BJ (cell line): ENCODE measurements around the gene LHX3. TPM values are rescaled to one million over a fixed set of nuclear protein-coding genes. Genes with fewer than 3 reads are reported as not detected.

ENCODE experiments used
- CTCF ChIA-PET: fragments of 350-600 bp; formaldehyde crosslinking; extraction: SDS; loops from one replicate; lab custom pipeline; 2021; ENCODE audit warnings: antibody characterized with exemption, inconsistent platforms; lab: Yijun Ruan, JAX
- POLR2A ChIA-PET: fragments of 300-600 bp; sonication (Branson Sonifier 250); formaldehyde crosslinking; extraction: SDS; loops from one replicate; lab custom pipeline; 2021; ENCODE audit warnings: antibody characterized with exemption; lab: Charles Lee
- DNase-seq: peaks from one replicate; pipeline ENCODE4 v3.0.0-alpha.2; 2011; ENCODE audit warnings: low read depth
- H3K27me3 ChIP-seq: 2 replicates; pipeline ENCODE4 v1.6.0; 2011; ENCODE audit warnings: low read length; ENCODE audit not compliant: control insufficient read depth, insufficient read depth
- H3K36me3 ChIP-seq: 2 replicates; pipeline ENCODE4 v1.5.1; 2011; ENCODE audit warnings: low read length; ENCODE audit not compliant: control insufficient read depth, insufficient read depth
- H3K4me3 ChIP-seq: 2 replicates; pipeline ENCODE4 v1.5.1; 2011; ENCODE audit warnings: low read depth, mild to moderate bottlenecking, control low read depth, low read length
- polyA plus RNA-seq: library from polyadenylated mRNA; depleted of rRNA; stranded (reverse); fragments of >200 nt; gene quantifications from 2 replicates; pipeline ENCODE4 v1.2.3, GENCODE V29; 2011
- TF ChIP-seq, protein P1 (sequence below): IDR thresholded peaks from 2 replicates; pipeline ENCODE4 v1.5.1; 2011; ENCODE audit warnings: low read depth, mild to moderate bottlenecking, control low read depth, inconsistent platforms, low read length, moderate library complexity; ENCODE audit not compliant: insufficient read depth

The LHX3 gene
- polyA plus RNA-seq, 1 experiment, result not detected

DNA sequence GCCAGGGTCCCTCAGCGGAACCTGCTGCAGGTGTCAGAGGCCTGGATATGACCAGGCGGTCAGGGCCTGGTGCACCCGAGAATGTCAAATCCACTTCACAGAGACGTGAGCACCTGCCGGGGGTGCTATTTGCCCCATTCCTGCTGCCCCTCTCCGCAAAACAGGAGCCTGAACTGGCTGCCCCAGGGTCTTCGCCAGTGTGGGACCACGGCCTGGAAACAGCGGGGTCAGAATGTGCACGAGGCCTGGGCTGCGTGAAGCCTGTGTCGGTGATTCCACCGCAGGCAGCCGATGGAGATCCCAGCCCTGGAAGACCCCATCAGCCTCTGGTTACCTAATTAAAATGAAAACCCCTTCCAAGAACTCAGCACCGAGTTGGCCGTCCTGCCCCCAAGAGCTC lies 45.1 kb downstream of the LHX3 start:
- Histone ChIP-seq H3K36me3 (no peaks in the 10 kb centered on the region), H3K4me3 (no peak overlapping the region), H3K27me3 (peaks cover 18% of the 10 kb centered on the region)
- ChIA-PET POLR2A (no interaction called here), CTCF (no interaction called here)
- no peak for DNase-seq
- TF ChIP-seq, protein P1, sequence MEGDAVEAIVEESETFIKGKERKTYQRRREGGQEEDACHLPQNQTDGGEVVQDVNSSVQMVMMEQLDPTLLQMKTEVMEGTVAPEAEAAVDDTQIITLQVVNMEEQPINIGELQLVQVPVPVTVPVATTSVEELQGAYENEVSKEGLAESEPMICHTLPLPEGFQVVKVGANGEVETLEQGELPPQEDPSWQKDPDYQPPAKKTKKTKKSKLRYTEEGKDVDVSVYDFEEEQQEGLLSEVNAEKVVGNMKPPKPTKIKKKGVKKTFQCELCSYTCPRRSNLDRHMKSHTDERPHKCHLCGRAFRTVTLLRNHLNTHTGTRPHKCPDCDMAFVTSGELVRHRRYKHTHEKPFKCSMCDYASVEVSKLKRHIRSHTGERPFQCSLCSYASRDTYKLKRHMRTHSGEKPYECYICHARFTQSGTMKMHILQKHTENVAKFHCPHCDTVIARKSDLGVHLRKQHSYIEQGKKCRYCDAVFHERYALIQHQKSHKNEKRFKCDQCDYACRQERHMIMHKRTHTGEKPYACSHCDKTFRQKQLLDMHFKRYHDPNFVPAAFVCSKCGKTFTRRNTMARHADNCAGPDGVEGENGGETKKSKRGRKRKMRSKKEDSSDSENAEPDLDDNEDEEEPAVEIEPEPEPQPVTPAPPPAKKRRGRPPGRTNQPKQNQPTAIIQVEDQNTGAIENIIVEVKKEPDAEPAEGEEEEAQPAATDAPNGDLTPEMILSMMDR, result no peak

DNA sequence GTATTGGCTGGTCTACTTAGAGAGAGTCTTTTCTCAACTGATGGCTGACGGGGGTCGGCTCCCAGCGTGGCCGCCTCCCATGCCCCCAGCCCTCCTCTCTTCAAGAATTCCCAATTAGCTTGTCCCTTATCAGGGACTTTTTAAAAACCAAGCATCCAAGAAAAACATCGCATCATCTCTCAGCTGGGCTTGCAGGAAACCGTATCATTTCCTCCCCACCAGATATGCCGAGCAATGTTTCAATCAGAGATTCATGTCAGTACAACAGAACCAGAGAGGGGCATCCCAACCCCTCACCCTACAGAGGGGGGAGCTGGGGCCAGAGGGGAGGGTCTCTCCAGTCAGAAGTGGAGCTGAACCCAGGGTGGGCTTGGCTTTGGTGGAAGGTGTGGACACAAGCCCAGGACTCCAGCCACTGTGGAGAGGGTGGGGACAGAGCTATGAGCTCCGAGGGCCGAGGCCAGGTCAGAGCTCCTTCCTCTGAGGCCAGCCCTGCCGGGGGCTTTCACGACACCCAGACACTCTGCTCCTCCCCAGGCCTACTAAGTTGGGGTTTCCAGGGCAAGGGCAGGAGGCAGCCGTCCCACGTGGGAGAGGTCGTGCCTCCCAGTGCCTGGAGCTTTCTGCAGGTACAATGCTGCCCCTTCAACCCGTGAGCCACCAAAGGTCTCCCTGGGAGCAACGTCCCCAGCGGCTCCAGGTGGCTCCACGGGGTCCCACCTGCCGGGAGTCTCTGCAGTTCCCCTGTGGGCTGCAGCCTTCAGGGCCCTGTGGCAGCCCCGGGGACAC lies 47.3 kb downstream of the LHX3 start:
- peaks cover 18% of the 10 kb centered on the region for H3K27me3 ChIP-seq
- no peak for DNase-seq
- TF ChIP-seq, protein P1, result no peak
- CTCF ChIA-PET, result interaction anchor here (0.9 to 1.0 kb wide), 2 partner anchors 7 to 125 kb away, joined by 3 read pairs; no protein-coding TSS in a partner anchor
- POLR2A ChIA-PET, result no interaction called here
- no peaks in the 10 kb centered on the region for H3K36me3 ChIP-seq
- H3K4me3 ChIP-seq, result no peak overlapping the region

DNA sequence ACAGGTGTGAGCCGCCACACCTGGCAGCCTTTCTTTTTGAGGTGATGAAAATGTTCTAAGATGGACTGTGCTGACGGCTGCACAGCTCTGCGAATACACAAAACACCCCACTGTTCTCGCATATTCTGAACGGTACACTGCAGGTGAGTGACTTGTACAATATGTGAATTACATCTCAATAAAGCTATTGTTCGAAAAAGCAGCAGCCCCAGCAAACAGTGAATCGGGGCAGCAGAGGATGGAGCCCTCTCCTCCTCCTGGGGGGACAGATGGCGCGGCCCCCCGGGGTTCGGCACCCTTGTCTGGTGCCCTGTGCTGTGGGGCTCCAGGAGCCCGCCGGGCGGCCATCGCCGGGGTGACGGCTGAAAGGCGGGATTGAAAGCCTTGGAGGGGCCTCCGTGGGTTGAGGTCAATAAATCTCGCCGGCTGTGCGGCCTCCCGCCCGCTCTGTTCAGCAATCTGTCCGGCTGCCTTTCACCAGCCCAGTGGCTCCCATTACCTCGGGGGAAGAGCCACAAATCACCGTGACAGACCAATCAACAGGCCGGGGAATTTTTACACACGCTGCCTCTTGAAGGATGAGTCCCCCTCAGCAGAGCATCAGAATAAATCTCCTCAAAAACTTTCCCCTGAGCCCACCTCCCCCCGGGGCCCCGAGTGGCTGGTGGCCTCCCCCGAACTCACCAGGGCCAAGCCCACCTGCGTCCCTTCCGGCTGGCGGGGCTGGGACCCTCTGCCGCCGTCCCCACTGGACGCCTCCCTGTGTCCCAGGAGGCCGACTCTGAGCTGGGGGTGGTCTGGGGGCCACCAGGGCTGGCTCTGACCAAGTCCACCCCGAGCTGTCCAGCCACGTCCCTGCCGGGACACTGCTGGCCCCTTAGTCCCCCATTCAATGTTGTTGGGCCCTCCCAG lies 48.5 kb downstream of the LHX3 start:
- Histone ChIP-seq H3K36me3 (no peaks in the 10 kb centered on the region), H3K4me3 (no peak overlapping the region), H3K27me3 (peaks cover 18% of the 10 kb centered on the region)
- POLR2A ChIA-PET, result no interaction called here
- DNase-seq, result no peak
- TF ChIP-seq, protein P1, result no peak
- CTCF ChIA-PET, result interaction anchor here (0.9 kb wide), 1 partner anchor 9 kb away, joined by 3 read pairs; no protein-coding TSS in a partner anchor

DNA sequence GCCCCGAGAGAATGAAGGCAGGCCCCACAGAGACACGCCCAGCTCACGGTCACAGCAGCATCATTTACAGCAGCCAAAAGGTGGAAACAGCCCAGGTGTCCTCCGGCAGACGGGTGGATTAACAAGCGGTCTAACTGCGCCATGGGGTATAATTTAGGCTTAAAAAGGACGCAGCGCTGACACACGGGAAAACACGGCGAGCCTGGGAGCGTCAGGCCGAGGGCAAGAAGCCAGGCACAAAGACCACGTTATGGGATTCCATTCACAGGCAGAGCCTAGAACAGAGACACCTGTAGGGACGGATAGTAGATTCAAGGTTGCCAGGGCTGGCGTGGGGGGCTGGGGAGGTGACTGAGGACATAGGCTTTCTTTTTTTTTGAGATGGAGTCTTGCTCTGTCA lies 49.4 kb downstream of the LHX3 start:
- no peak for DNase-seq
- TF ChIP-seq, protein P1, result no peak
- Histone ChIP-seq H3K27me3 (peaks cover 15% of the 10 kb centered on the region), H3K4me3 (no peak overlapping the region), H3K36me3 (no peaks in the 10 kb centered on the region)
- CTCF ChIA-PET, result interaction anchor here (0.8 kb wide), 1 partner anchor 188 kb away, joined by 3 read pairs; no protein-coding TSS in a partner anchor
- POLR2A ChIA-PET, result no interaction called here

DNA sequence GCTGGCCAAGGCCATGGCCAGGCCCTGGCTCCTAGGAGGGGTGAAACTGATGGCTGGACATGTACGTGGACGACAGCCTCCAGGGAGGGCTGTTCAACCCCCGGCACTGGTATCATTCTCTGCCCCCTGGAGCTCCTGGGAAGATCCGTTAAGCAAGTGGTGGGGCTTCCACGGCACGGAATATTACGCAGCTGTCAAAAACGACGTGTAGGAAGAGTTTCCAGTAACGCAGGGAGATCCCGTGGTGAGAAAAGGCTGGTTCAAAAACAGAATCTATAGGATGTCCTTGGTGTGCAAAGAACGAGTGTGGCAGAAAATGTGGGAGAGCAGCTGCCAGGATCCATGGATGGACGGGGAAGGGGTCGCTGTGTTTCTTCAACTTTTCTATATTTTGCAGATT lies 50.0 kb downstream of the LHX3 start:
- no peak for DNase-seq
- Histone ChIP-seq H3K36me3 (no peaks in the 10 kb centered on the region), H3K27me3 (peaks cover 15% of the 10 kb centered on the region), H3K4me3 (no peak overlapping the region)
- POLR2A ChIA-PET, result no interaction called here
- TF ChIP-seq, protein P1, result no peak
- CTCF ChIA-PET, result interaction anchor here (0.8 kb wide), 1 partner anchor 187 kb away, joined by 3 read pairs; no protein-coding TSS in a partner anchor
